ENCODE data around the gene SFXN5. TPM values are rescaled to one million over a fixed set of nuclear protein-coding genes. Genes with fewer than 3 reads are reported as not detected.

The SFXN5 gene
- polyA plus RNA-seq, 3 donors, result 2.8 to 5.3 (median 4.5) TPM

Other genes with a start within 250 kb of the SFXN5 start
- 1 to 10 TPM; 3.2 to 8.2 (median 8.0) TPM for gene EXOC6B, start 245.7 kb downstream of the SFXN5 start, polyA plus RNA-seq
- 10 to 100 TPM; 29.0 to 57.6 (median 34.9) TPM for gene SPR, start 184.3 kb downstream of the SFXN5 start, polyA plus RNA-seq
- under 1 TPM; 0.10 to 0.45 (median 0.34) TPM for gene EMX1, start 154.2 kb downstream of the SFXN5 start, polyA plus RNA-seq
- gene RAB11FIP5, start 41.2 kb upstream of the SFXN5 start, polyA plus RNA-seq, result 10 to 100 TPM; 13.5 to 17.7 (median 14.3) TPM
- gene NOTO, start 130.9 kb upstream of the SFXN5 start, polyA plus RNA-seq, result not detected
- 10 to 100 TPM; 11.5 to 19.1 (median 17.4) TPM for gene SMYD5, start 142.5 kb upstream of the SFXN5 start, polyA plus RNA-seq
- gene PRADC1, start 161.5 kb upstream of the SFXN5 start, polyA plus RNA-seq, result 10 to 100 TPM; 27.0 to 34.9 (median 34.3) TPM
- 100 to 1,000 TPM; 112 to 190 (median 184) TPM for gene CCT7, start 162.6 kb upstream of the SFXN5 start, polyA plus RNA-seq
- gene FBXO41, start 212.8 kb upstream of the SFXN5 start, polyA plus RNA-seq, result 1 to 10 TPM in 1 of 3 donors, under 1 TPM in 2; 0.45 to 1.5 (median 0.51) TPM
- under 1 TPM in 2 of 3 donors, not detected in 1; 0.05 to 0.28 TPM for gene EGR4, start 221.8 kb upstream of the SFXN5 start, polyA plus RNA-seq

Measured in adipose tissue (tissue), 3 donors.